GM12891 (cell line): ENCODE data around the gene ZNF474.

Experiments
- PAX5 ChIP-seq: IDR thresholded peaks from 2 replicates; pipeline ENCODE4 v1.6.1; 2011; ENCODE audit warnings: low read length, moderate library complexity, mild to moderate bottlenecking; ENCODE audit not compliant: insufficient read depth, severe bottlenecking
- POLR2A ChIP-seq: IDR thresholded peaks from 2 replicates; pipeline ENCODE4 v1.6.1; 2011; ENCODE audit warnings: low read depth, low read length, control low read depth
- POLR2AphosphoS5 ChIP-seq: IDR thresholded peaks from 2 replicates; pipeline ENCODE4 v1.6.1; 2011; ENCODE audit warnings: low read depth, low read length, control low read depth
- POU2F2 ChIP-seq: IDR thresholded peaks from 2 replicates; pipeline ENCODE4 v1.6.1; 2011; ENCODE audit warnings: low read depth, mild to moderate bottlenecking, control low read depth, low read length, moderate library complexity
- TAF1 ChIP-seq: IDR thresholded peaks from 2 replicates; pipeline ENCODE4 v1.6.1; 2011; ENCODE audit warnings: low read depth, low read length, control low read depth

GRCh38 chr5:122085041-122085440, 44.3 kb upstream of the ZNF474 start:
- TF ChIP-seq POLR2A (no peak), POLR2AphosphoS5 (no peak), PAX5 (no peak), POU2F2 (no peak), TAF1 (no peak)
